Stimulated activated CD8-positive, alpha-beta memory T cell treated with anti-CD3 and anti-CD28 coated beads, Interleukin-7, amount 100 ng/mL, for 4 hours (primary cell): ENCODE results near the gene ITCH.
"Not testable (repeated sequence)": the region's sequence is repeated elsewhere in the genome, so short reads cannot be mapped to it uniquely, and the experiment has no call there.

ENCODE experiments used
- DNase-seq, 2 donors: peaks; one replicate each; pipeline ENCODE4 v3.0.0-alpha.2; 2020; ENCODE audit warnings: low read depth in 2 of 2

Gene ITCH

GRCh38 chr20:34414525-34414924, 51.5 kb downstream of the ITCH start:
- not testable (repeated sequence) for DNase-seq

DNA sequence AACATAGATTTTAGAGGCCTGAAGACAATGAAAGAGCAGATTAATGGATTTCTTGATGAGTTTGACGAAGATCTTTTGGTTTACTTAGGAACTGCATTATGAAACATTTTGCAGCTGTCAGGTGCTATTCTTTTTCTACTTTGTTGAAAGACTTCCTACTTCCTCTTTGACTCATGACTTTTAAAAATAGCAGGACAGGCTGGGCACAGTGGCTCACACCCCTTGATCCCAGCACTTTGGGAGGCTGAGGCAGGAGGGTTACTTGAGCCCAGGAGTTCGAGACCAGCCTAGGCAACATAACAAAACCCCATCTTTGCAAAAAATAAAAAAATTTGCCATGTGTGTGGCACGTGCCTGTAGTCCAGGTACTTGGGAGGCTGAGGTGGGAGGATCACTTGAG, 52.0 kb downstream of the ITCH start:
- no peak for DNase-seq

DNA sequence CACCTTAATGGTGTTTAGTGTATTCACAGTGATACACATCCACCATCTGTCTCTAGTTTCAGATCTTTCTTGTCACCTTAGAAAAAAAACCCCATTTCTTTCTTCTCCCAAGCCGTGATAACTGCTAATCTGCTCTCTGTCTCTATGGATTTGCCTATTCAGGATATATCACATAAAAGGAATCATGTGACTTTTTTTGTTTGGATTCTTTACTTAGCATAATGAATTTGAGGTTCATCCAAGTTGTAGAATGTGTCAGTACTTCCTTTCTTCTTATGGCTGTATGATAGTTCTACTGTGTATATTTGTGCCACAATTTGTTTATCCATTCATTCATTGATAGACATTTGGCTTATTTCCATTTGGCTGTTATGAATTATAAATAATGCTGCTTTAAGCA, 57.1 kb downstream of the ITCH start:
- DNase-seq = no peak

DNA sequence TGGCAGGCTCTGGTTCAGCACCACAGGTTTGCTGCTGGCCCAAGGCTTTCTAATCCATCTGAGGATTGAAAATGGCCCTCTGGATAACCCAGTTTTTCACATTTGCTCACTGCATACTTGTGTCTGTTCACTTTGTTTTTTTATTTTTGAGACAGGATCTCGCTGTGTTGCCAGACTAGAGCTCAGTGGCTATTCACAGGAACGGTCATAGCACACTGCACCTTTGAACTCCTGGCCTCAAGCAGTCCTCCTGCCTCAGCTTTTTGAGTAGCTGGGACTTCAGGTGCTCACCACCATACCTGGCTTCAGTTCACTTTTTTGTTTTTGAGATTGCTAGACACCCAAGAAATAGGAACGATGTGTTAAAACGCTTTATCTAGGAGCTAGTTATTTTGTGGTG, 57.9 kb downstream of the ITCH start:
- DNase-seq = no peak

DNA sequence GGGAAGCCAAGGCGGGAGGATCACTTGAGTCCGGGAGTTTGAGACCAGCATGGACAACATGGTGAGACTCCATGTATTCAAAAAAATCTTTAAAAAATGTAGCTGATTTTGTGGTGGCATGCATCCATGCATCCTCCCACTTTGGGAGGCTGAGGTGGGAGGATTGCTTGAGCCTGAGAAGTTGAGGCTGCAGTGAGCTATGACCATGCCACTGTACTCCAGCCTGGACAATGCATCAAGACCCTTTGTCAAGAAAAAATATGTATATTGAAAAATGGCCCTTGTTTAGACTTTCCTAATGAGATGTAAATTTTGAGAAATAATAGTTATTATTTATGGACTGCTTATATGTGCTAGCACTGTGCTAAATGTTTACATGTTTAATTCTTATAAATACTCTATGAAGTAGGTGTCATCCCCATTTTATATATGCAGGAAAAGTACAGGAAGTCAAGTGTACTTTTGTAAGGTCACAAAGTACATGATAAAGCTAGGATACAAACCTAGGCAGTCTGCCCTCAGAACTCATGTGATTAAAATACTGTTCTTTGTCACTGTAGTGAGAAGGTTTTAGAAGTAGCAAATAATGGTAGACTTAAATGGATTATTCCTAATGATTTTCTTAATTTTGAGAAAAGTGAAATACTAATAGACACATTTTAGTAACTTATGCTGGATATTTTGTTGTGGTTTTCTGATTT, 58.8 kb downstream of the ITCH start:
- no peak for DNase-seq

GRCh38 chr20:34425032-34425690, 62.1 kb downstream of the ITCH start:
- not testable (repeated sequence) for DNase-seq

GRCh38 chr20:34426026-34426425, 63.0 kb downstream of the ITCH start:
- DNase-seq = no peak

- no peak for DNase-seq
Measured at GRCh38 chr20:34427331-34427730, 64.3 kb downstream of the ITCH start.

GRCh38 chr20:34427784-34428183, 64.7 kb downstream of the ITCH start:
- no peak for DNase-seq

GRCh38 chr20:34431168-34431567, 68.1 kb downstream of the ITCH start:
- DNase-seq = no peak

GRCh38 chr20:34432663-34433062, 69.6 kb downstream of the ITCH start:
- DNase-seq = not testable (repeated sequence)

DNA sequence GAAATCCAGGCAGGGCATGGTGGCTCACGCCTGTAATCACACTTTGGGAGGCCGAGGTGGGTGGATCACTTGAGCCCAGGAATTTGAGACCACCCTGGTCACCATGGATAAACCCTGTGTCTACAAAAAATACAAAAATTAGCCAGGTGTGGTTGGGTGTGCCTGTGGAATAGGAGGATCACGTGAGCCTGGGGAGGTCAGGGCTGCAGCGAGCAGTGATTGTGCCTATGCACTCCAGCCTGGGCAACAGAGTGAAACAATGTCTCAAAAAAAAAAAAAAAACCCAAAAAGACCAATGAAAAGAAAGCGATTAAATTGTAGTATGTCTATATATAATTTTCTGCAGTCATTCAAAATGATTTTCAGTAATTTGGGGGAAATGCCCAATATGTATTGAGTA, 70.3 kb downstream of the ITCH start:
- DNase-seq = no peak

DNA sequence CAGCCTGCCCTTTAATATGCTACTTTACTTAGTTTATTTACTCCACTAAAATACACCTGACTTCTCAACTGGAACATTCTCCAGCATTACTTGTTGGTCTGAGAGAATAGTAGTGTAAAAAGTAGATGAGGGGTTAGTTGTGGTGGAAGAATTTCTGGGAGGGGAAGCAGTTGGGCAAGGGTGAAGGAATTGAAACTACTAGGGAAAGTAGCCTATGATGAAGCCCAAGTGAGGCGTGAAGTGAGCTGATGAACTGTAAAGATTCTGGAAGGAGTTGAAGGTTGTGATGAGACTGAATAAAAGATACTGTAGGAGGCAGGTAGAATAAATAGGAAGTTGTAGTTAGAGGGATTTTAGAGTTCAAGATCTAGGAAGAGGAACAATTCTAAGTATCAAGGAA, 72.5 kb downstream of the ITCH start:
- DNase-seq = no peak

GRCh38 chr20:34437330-34437986, 74.4 kb downstream of the ITCH start:
- DNase-seq = no peak

DNA sequence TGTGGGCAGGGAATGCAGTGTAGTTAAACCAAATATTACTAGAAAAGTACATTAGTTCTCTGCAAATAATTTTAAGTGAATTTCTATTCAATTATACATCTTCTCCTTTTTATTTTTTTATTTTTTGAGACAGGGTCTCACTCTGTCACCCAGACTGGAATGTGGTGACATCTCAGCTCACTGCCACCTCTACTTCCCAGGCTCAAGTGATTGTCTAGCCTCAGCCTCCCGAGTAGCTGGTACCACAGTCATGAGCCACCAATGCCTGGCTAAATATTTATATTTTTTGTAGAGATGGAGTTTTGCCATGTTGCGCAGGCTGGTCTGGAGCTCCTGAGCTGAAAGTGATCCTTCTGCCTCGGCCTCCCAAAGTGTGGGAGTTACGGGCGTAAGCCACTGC, 76.1 kb downstream of the ITCH start:
- no peak for DNase-seq

GRCh38 chr20:34441423-34441822, 78.3 kb downstream of the ITCH start:
- DNase-seq = not testable (repeated sequence)

DNA sequence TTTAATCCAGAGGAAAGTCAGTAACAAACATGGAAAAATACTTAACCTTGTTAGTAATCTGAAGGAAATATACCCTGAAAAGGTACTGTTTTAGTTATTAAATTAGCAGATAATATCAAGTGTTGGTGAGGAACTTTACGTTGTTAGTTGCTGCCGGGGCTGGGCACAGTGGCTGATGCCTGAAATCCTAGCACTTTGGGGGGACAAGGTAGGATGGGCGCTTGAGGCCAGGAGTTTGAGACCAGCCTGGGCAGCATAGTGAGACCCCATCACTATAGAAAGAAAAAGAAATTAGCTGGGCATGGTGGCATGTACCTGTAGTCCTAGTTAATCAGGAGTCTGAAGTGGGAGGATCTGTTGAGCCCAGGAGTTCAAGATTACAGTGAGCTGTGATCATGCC, 80.5 kb downstream of the ITCH start:
- no peak for DNase-seq

GRCh38 chr20:34445177-34446065, 82.3 kb downstream of the ITCH start:
- no peak for DNase-seq

DNA sequence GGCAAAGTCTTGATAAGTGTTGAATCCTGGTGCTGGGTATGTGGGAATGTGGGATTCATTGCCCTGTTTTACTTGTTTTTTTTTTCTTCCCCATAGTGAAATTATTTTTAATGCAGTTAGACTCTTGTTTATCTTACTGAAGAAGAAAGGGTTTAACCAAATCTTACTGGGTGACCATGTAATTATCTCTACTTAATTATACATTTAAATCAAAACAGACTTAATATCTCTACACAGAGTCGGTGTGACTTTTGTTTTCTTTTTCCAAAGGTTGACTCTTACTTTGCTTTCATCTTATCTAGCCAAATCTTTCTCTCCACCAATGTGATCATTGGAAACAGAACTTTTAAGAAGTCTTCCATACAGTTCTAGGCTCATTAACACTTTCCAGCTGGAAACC, 85.4 kb downstream of the ITCH start:
- DNase-seq = no peak

DNA sequence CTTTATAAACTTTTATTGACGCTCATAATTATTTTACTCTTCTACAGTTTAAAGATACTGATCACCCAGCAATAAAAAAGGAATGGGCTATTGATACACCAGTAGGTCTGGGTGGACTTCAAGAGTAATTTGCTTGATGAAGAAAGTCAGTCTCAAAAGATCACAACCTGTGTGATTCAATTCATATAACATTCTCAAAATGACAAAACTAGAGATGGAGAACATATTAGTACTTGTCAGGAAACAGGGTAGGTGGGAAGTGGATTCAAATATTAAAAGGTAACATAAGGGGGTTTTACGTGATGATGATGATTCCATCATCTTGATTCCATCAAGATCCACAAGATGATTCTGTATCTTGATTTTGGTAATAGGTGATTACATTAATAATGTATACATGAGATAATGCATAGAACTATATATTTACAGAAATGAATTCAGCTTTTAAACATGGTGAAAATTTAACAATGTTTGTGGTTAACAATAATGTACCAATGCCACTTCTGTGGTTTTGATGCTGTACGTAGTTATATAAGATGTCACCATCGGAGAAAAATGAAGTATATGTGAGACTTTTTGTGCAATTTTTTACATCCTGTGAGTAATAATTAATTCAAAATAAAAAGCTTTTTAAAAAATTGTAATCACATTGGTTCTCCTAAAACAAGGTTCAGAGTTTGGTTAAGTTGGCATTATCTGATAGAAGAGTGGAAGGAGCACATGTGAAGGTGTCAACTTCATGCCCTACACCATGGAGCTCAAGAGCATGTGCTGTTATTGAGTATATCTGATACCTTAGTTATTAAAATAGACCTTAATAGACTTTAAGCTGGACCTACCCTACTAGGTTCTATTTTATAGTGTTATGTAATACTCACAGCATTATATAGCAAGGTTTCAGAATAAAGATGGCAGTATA, 86.9 kb downstream of the ITCH start:
- no peak for DNase-seq
